Brain microvascular endothelial cell (primary cell): ENCODE measurements around the gene NFKB1.

Experiments used
- DNase-seq: peaks from one replicate; pipeline ENCODE4 v3.0.0-alpha.2; 2020
- H3K27ac ChIP-seq: fragments of 250-450 bp; sonication (Bioruptor Pico); 2 replicates; pipeline ENCODE4 v1.5.1; 2020; ENCODE audit warnings: mild to moderate bottlenecking, moderate library complexity
- H3K27me3 ChIP-seq: fragments of 250-450 bp; sonication (Bioruptor Pico); replicated peaks from 2 replicates; pipeline ENCODE4 v1.5.1; 2020; ENCODE audit warnings: mild to moderate bottlenecking
- H3K36me3 ChIP-seq: fragments of 250-450 bp; sonication (Bioruptor Pico); replicated peaks from 2 replicates; pipeline ENCODE4 v1.5.1; 2020; ENCODE audit warnings: mild to moderate bottlenecking
- H3K4me3 ChIP-seq: 2 replicates; pipeline ENCODE4 v1.5.1; 2011; ENCODE audit warnings: low read depth, mild to moderate bottlenecking, control low read depth, low read length, moderate library complexity
- in situ Hi-C: cut with HindIII; loops from 2 replicates; pipeline ENCODE4 v1.10.0; 2017; ENCODE audit warnings: low sequenced_read_pairs, low pct_ligation_motif_present
- TF ChIP-seq, protein P1 (sequence below): IDR thresholded peaks from 2 replicates; pipeline ENCODE4 v1.5.1; 2011; ENCODE audit warnings: low read depth, mild to moderate bottlenecking, moderate library complexity, low read length, control low read depth, inconsistent platforms; ENCODE audit errors: missing control alignments

NFKB1 gene

DNA sequence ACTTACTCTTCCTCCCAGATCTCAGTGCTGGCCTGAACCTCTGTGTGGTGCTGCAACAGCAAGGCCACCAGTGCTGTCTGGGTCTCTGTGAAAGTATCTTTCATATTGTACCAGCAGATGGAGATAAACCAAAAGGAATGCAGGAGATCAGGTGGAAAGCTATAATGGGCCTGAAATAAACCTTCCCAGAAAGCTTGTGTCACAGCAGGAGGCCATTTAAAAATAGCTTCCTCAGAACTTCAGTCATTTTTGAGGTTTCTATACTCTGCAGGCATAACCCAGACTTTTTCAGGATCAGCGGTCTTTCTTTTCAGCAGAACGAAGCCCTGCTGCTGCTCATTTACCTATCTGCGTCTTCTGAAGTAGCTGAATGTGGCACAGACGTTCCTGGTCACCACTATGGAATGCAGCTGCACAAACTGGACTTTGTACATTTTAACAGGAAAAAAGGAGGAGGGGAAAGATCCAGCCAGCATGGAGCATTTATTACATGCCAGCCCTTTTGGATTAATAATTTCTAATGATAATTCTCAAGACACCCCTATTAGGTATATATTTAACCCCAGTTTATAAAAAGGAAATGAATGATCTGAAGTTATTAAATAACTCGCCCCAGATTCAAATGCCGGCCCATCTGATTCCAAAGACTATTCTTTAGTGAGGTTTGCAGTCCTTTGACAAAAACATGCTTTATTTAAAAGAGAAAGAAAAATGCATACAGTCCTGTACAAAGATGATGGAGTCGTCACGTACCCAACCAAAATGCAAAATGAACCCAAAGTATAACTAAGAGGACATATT, 119.7 kb downstream of the NFKB1 start:
- Histone ChIP-seq H3K4me3 (peak overlapping the region; percentile 30), H3K27ac (peak overlapping the region; percentile 45), H3K36me3 (peaks cover 11% of the 10 kb centered on the region), H3K27me3 (no peaks in the 10 kb centered on the region)
- TF ChIP-seq, protein P1, sequence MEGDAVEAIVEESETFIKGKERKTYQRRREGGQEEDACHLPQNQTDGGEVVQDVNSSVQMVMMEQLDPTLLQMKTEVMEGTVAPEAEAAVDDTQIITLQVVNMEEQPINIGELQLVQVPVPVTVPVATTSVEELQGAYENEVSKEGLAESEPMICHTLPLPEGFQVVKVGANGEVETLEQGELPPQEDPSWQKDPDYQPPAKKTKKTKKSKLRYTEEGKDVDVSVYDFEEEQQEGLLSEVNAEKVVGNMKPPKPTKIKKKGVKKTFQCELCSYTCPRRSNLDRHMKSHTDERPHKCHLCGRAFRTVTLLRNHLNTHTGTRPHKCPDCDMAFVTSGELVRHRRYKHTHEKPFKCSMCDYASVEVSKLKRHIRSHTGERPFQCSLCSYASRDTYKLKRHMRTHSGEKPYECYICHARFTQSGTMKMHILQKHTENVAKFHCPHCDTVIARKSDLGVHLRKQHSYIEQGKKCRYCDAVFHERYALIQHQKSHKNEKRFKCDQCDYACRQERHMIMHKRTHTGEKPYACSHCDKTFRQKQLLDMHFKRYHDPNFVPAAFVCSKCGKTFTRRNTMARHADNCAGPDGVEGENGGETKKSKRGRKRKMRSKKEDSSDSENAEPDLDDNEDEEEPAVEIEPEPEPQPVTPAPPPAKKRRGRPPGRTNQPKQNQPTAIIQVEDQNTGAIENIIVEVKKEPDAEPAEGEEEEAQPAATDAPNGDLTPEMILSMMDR, result peak; percentile 74
- in situ Hi-C loops, result loop anchor here (25.0 kb wide), 1 partner anchor 391 kb away; the partner anchor contains the start of gene SLC9B1
- peak; percentile 80 for DNase-seq

DNA sequence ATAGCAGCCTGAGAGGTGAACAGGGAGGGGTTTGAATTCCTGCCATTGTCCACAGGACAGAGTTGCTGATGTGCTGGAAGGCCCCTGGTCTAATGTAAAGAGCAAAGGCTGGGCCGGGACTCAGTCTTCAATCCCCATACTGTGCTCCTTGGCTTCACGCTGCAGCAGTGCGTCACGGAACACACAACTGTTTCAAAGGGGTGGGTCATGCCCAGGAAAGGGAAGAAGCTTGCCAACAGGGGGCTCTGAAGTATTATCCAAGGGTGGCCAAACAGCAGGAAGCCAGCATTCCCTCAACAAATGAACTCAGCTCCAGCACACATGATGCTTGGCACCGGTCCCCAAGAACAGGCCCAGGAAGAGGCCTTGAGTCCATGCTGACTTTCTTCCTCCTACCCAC, 122.5 kb downstream of the NFKB1 start:
- DNase-seq, result peak; percentile 63
- in situ Hi-C loops, result loop anchor here (25.0 kb wide), 1 partner anchor 389 kb away; the partner anchor contains the start of gene SLC9B1
- H3K36me3 ChIP-seq, result no peaks in the 10 kb centered on the region

DNA sequence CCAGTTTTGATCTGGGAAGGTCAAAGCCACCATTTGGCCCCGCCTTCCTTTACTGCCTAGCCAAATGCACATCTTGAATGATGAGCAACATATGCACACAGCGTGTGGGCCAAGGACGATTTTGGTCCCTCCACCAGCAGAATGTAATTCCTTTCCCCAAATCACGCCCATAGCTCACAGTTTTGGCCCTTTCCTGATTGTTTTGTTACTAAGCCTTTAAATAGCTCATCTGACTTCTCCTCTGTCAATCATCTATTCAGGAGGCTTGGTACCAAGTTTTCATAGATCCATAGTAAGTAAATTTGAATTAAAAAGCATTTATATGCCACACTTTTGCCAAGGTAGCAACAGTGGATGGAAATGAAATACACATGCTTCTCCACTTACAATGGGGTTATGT, 123.3 kb downstream of the NFKB1 start:
- no peaks in the 10 kb centered on the region for H3K36me3 ChIP-seq
- no peaks in the 10 kb centered on the region for H3K27me3 ChIP-seq
- no peak for DNase-seq
- no peak overlapping the region for H3K4me3 ChIP-seq
- no peak overlapping the region for H3K27ac ChIP-seq
- in situ Hi-C loops, result loop anchor here (25.0 kb wide), 1 partner anchor 388 kb away; the partner anchor contains the start of gene SLC9B1
- TF ChIP-seq, protein P1, result no peak

More for the DNA sequence above, 122.5 kb downstream of the NFKB1 start:
- TF ChIP-seq, protein P1, result peak; percentile 79
- no peaks in the 10 kb centered on the region for H3K27me3 ChIP-seq
- H3K4me3 ChIP-seq, result no peak overlapping the region
- H3K27ac ChIP-seq, result no peak overlapping the region

DNA sequence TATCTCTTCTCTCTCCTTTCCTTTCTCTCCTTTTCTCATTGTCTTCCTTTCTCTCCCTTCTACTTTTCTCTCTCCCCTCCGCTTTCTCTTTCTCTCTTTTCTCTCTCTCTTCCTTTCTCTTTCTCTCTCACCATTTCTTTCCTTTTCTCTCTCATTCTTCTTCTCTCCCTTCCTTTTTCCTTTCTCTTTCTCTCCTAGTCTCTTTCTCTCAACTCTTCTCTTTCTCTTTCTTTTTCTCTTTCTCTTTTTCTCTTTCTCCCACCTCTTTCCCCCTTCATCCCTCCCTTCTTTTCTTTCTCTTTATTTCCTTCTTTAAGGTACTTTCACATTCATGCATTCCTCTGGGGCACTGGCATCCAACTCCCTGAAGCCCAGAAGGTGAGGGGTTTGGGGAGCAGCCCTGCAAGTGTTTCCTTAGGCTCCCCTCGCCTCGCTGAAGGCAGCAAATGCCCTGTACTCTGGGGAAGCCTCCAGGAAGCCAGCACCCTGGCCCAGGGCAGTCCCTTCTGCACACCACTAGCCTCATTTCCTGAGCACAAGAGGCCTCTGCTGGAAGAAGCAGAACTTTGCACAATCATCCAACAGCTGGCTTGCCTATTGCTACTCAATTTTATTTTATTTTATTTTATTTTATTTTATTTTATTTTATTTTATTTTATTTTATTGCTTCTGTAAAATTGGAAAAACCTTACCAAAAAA, 124.2 kb downstream of the NFKB1 start:
- no peak for DNase-seq
- in situ Hi-C loops, result no loop called here
- no peak overlapping the region for H3K4me3 ChIP-seq

DNA sequence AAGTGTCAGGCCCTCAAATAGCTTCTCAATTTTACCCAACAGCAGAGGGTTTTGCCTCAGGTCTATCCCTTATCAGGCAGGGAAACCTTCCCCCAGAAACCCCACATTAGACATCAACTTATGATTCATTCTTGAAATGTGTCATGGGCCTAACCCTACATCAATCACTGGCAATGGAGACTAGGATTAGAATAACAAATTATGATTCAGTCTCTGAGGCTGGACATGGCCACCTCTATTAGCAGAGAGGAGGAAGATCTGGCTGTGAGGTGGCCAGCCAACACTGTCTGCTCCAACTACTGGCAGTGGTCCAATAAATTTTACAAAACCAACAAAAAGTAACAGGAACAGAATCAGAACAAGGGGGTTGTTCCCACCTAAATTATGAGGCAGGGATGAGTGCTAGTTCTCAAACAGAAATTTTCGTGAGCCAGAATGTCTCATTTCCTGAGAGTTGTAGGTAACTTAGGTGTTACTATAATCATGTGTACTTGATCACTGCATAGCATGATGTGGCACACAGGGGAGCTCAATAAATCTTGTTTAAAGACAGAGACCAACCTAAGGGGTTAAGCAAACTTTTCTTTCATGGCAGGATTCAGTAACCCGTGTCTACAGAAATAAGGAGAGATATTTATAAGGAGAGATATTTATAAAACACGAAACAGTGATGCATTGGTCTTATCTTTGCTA, 126.8 kb downstream of the NFKB1 start:
- Histone ChIP-seq H3K27ac (no peak overlapping the region), H3K27me3 (no peaks in the 10 kb centered on the region), H3K36me3 (no peaks in the 10 kb centered on the region), H3K4me3 (no peak overlapping the region)
- TF ChIP-seq, protein P1, result no peak
- DNase-seq, result peak; percentile 80
- in situ Hi-C loops, result no loop called here

More for the DNA sequence above, 124.2 kb downstream of the NFKB1 start:
- TF ChIP-seq, protein P1, result peak; percentile 56
- H3K27me3 ChIP-seq, result no peaks in the 10 kb centered on the region
- no peaks in the 10 kb centered on the region for H3K36me3 ChIP-seq
- no peak overlapping the region for H3K27ac ChIP-seq
